Kidney epithelial cell (primary cell): ENCODE measurements around the gene CENPL. TPM values are rescaled to one million over a fixed set of nuclear protein-coding genes. Genes with fewer than 3 reads are reported as not detected.

ENCODE experiments used
- DNase-seq: peaks from one replicate; pipeline ENCODE4 v3.0.0-alpha.2; 2010; ENCODE audit warnings: low read depth
- H3K27me3 ChIP-seq: 2 replicates; pipeline ENCODE4 v1.6.0; 2011; ENCODE audit warnings: low read length; ENCODE audit not compliant: control insufficient read depth, insufficient read depth
- H3K36me3 ChIP-seq: 2 replicates; pipeline ENCODE4 v1.5.1; 2011; ENCODE audit warnings: low read length; ENCODE audit not compliant: control insufficient read depth, insufficient read depth
- H3K4me3 ChIP-seq: 2 replicates; pipeline ENCODE4 v1.5.1; 2011; ENCODE audit warnings: low read depth, mild to moderate bottlenecking, control low read depth, low read length
- CTCF ChIP-seq: IDR thresholded peaks from 2 replicates; pipeline ENCODE4 v1.5.1; 2011; ENCODE audit warnings: mild to moderate bottlenecking, moderate library complexity, low read length, control low read depth, inconsistent platforms; ENCODE audit not compliant: insufficient read depth, poor library complexity, severe bottlenecking
- total RNA-seq: library from RNA; depleted of rRNA; stranded (reverse); fragments of >200 nt; gene quantifications from 2 replicates; pipeline ENCODE4 v1.2.3, GENCODE V29; 2015

The CENPL gene
- total RNA-seq, result 4.4 and 6.6 TPM in 2 replicates

- H3K27me3 ChIP-seq, result no peaks in the 10 kb centered on the region
- DNase-seq, result peak; percentile 92
- no peak for TF ChIP-seq CTCF
- H3K4me3 ChIP-seq, result peak within 1 kb of the TSS; percentile 81
- H3K36me3 ChIP-seq, result no peaks in the 10 kb centered on the region
Measured at GRCh38 chr1:173824315-173825081, at the start of gene CENPL, which contains the start of gene DARS2. Gene CENPL, minus strand, starts transcription at chr1:173824883. Its CDS starts 13,584 bp downstream, at chr1:173811299. Gene DARS2, plus strand, starts transcription at chr1:173824673. Its CDS starts 557 bp downstream, at chr1:173825230.

- no peak for TF ChIP-seq CTCF
- H3K4me3 ChIP-seq, result no peak overlapping the region
- DNase-seq, result no peak
- H3K27me3 ChIP-seq, result no peaks in the 10 kb centered on the region
- H3K36me3 ChIP-seq, result peaks cover 5% of the 10 kb centered on the region
Measured at GRCh38 chr1:173871500-173871899, 46.8 kb upstream of the CENPL start.

GRCh38 chr1:173871091-173871490 is 46.4 kb upstream of the CENPL start:
- TF ChIP-seq CTCF, result no peak
- peaks cover 5% of the 10 kb centered on the region for H3K36me3 ChIP-seq
- no peak overlapping the region for H3K4me3 ChIP-seq
- DNase-seq, result no peak
- H3K27me3 ChIP-seq, result no peaks in the 10 kb centered on the region

- Histone ChIP-seq H3K36me3 (peaks cover 5% of the 10 kb centered on the region), H3K4me3 (no peak overlapping the region), H3K27me3 (no peaks in the 10 kb centered on the region)
- DNase-seq, result no peak
- no peak for TF ChIP-seq CTCF
Measured at GRCh38 chr1:173870252-173871075, 45.8 kb upstream of the CENPL start.

- no peak for TF ChIP-seq CTCF
- no peak for DNase-seq
- Histone ChIP-seq H3K27me3 (no peaks in the 10 kb centered on the region), H3K4me3 (peak overlapping the region; percentile 75), H3K36me3 (peaks cover 6% of the 10 kb centered on the region)
Measured at GRCh38 chr1:173869021-173869359, 44.3 kb upstream of the CENPL start.
